GM23338 (cell line): Measurements from ENCODE around the gene IRF6. TPM values are rescaled to one million over a fixed set of nuclear protein-coding genes. Genes with fewer than 3 reads are reported as not detected.

Source experiments
- ATAC-seq: fragments of 200-7000 bp; cut with Tn5 transposase; 3 replicates; pipeline ENCODE4 v1.9.1; 2020
- DNase-seq: peaks from one replicate; pipeline ENCODE4 v3.0.0-alpha.2; 2015; ENCODE audit warnings: low spot score
- H2AFZ ChIP-seq: fragments of 200-600 bp; sonication (generic); 2 replicates; pipeline ENCODE4 v1.8.0; 2016; ENCODE audit warnings: antibody characterized with exemption, mild to moderate bottlenecking, moderate library complexity
- H3F3A ChIP-seq: fragments of 200-600 bp; sonication (generic); replicated peaks from 2 replicates; pipeline ENCODE4 v1.8.0; 2017; ENCODE audit warnings: antibody characterized with exemption, mixed run types, low read depth
- H3K27ac ChIP-seq: fragments of 200-600 bp; sonication (generic); 2 replicates; pipeline ENCODE4 v1.6.1; 2016; ENCODE audit warnings: low read depth
- H3K27me3 ChIP-seq: fragments of 200-600 bp; sonication (generic); 2 replicates; pipeline ENCODE4 v1.8.0; 2016; ENCODE audit warnings: mild to moderate bottlenecking, mixed run types, moderate library complexity; ENCODE audit not compliant: insufficient read depth
- H3K36me3 ChIP-seq: fragments of 200-600 bp; sonication (generic); 2 replicates; pipeline ENCODE4 v1.8.0; 2016; ENCODE audit warnings: mild to moderate bottlenecking; ENCODE audit not compliant: insufficient read depth
- H3K4me1 ChIP-seq: fragments of 200-600 bp; sonication (generic); 2 replicates; pipeline ENCODE4 v1.8.0; 2016; ENCODE audit warnings: mild to moderate bottlenecking, moderate library complexity; ENCODE audit not compliant: insufficient read depth
- H3K4me2 ChIP-seq: fragments of 200-600 bp; sonication (generic); 2 replicates; pipeline ENCODE4 v1.7.1; 2017; ENCODE audit warnings: mixed run types
- H3K4me3 ChIP-seq: fragments of 200-600 bp; sonication (generic); 2 replicates; pipeline ENCODE4 v1.6.1; 2016; ENCODE audit warnings: mixed run types
- H3K79me2 ChIP-seq: fragments of 200-600 bp; sonication (generic); replicated peaks from 2 replicates; pipeline ENCODE4 v1.8.0; 2017; ENCODE audit warnings: mild to moderate bottlenecking; ENCODE audit not compliant: insufficient read depth
- H3K9me2 ChIP-seq: fragments of 200-600 bp; sonication (generic); 2 replicates; pipeline ENCODE4 v1.8.0; 2017; ENCODE audit not compliant: insufficient read depth
- H4K20me1 ChIP-seq: fragments of 200-600 bp; sonication (generic); replicated peaks from 2 replicates; pipeline ENCODE4 v1.8.0; 2017; ENCODE audit warnings: mild to moderate bottlenecking; ENCODE audit not compliant: insufficient read depth
- H3K27ac Mint-ChIP-seq: 2 replicates; pipeline ENCODE4 v1.8.0; 2020; ENCODE audit warnings: inconsistent platforms, mild to moderate bottlenecking, moderate library complexity, mixed read lengths
- H3K27me3 Mint-ChIP-seq: 3 replicates; pipeline ENCODE4 v1.8.0; 2022; ENCODE audit warnings: low read depth, mild to moderate bottlenecking, moderate library complexity, mixed read lengths, inconsistent platforms; ENCODE audit not compliant: insufficient read depth, poor library complexity
- H3K36me3 Mint-ChIP-seq: 3 replicates; pipeline ENCODE4 v1.8.0; 2021; ENCODE audit warnings: low read depth, mild to moderate bottlenecking, inconsistent platforms, moderate library complexity, mixed read lengths
- H3K4me1 Mint-ChIP-seq: 3 replicates; pipeline ENCODE4 v1.8.0; 2020; ENCODE audit warnings: mild to moderate bottlenecking, inconsistent platforms, mixed read lengths
- H3K4me3 Mint-ChIP-seq: 3 replicates; pipeline ENCODE4 v1.8.0; 2021; ENCODE audit warnings: moderate library complexity, mild to moderate bottlenecking, inconsistent platforms, mixed read lengths
- H3K9me3 Mint-ChIP-seq: 3 replicates; pipeline ENCODE4 v1.8.0; 2020; ENCODE audit warnings: moderate library complexity, mild to moderate bottlenecking, inconsistent platforms, mixed read lengths
- CREB1 ChIP-seq: fragments of 250-450 bp; sonication (Bioruptor Pico); IDR thresholded peaks from 2 replicates; pipeline ENCODE4 v1.5.0; 2020; ENCODE audit warnings: low read depth, mild to moderate bottlenecking, moderate library complexity
- CTCF ChIP-seq, 2 experiments: fragments of 200-600 bp in 1 of 2; sonication (generic) in 1 of 2; conservative IDR thresholded peaks; 2 replicates each; pipeline versions ENCODE4 v1.5.1 to v1.6.1; 2016 to 2017; ENCODE audit warnings: antibody characterized with exemption in 2 of 2, low read depth in 2 of 2, mild to moderate bottlenecking in 2 of 2, moderate library complexity in 1 of 2
- EZH2phosphoT487 ChIP-seq: fragments of 200-600 bp; sonication (generic); IDR thresholded peaks from one replicate; pipeline ENCODE4 v1.8.1; 2018; ENCODE audit warnings: antibody characterized with exemption; ENCODE audit not compliant: unreplicated experiment
- JUNB ChIP-seq: IDR thresholded peaks from one replicate; pipeline ENCODE4 v1.6.1; 2016; ENCODE audit warnings: antibody characterized with exemption; ENCODE audit not compliant: unreplicated experiment
- POLR2AphosphoS5 ChIP-seq: IDR thresholded peaks from 2 replicates; pipeline ENCODE4 v1.6.1; 2016; ENCODE audit warnings: antibody characterized with exemption, low read depth
- REST ChIP-seq: IDR thresholded peaks from one replicate; pipeline ENCODE4 v1.6.1; 2018; ENCODE audit warnings: antibody characterized with exemption; ENCODE audit not compliant: unreplicated experiment
- STAT1 ChIP-seq: IDR thresholded peaks from one replicate; pipeline ENCODE4 v1.6.1; 2016; ENCODE audit warnings: antibody characterized with exemption; ENCODE audit not compliant: unreplicated experiment
- ZNF114 ChIP-seq: fragments of 250-450 bp; sonication (Bioruptor Pico); IDR thresholded peaks from 2 replicates; pipeline ENCODE4 v1.5.0; 2020; ENCODE audit warnings: mild to moderate bottlenecking, moderate library complexity
- ZNF331 ChIP-seq: fragments of 250-450 bp; sonication (Bioruptor Pico); IDR thresholded peaks from 2 replicates; pipeline ENCODE4 v1.5.0; 2020; ENCODE audit warnings: low read depth, mild to moderate bottlenecking, moderate library complexity
- polyA plus RNA-seq: library from polyadenylated mRNA; unstranded; fragments of >200 nt; fragmentation: Nextera tagmentation; extraction: Ambion mirVana; gene quantifications from 2 replicates; pipeline ENCODE4 v1.2.1, GENCODE V29; 2016
- total RNA-seq: library from RNA; depleted of rRNA; stranded (reverse); fragments of >200 nt; shearing (Covaris generic); gene quantifications from 2 replicates; pipeline ENCODE4 v1.2.3, GENCODE V29; 2014

Gene IRF6
- total and polyA plus RNA-seq, 2 experiments from 2014 or later, result 4.6 to 11.7 TPM

- TF ChIP-seq CREB1 (CRISPR knock-in tag) (no peak), EZH2phosphoT487 (no peak), ZNF114 (no peak), REST (no peak), CTCF (conservative IDR thresholded peaks at IDR 0.05; ENCODE audit: low read depth in 2 of 2) (no peak), STAT1 (no peak), JUNB (no peak), ZNF331 (CRISPR knock-in tag) (no peak), POLR2AphosphoS5 (no peak)
These were observed 50.7 kb downstream of the IRF6 start (continued) for GRCh38 chr1:209755256-209755655.

GRCh38 chr1:209752890-209753289 lies 53.1 kb downstream of the IRF6 start:
- H3K4me3 Mint-ChIP-seq, result no peak overlapping the region
- peaks cover 15% of the 10 kb centered on the region; the same call in 1 of the 2 replicates for H3K27me3 ChIP-seq

More at GRCh38 chr1:209752890-209753289, 53.1 kb downstream of the IRF6 start:
- no peak overlapping the region for H2AFZ ChIP-seq
- no peak for TF ChIP-seq STAT1
- H3K4me1 ChIP-seq, result no peaks in the 10 kb centered on the region
- H3K79me2 ChIP-seq, result no peaks in the 10 kb centered on the region
- H4K20me1 ChIP-seq, result no peaks in the 10 kb centered on the region
- H3K4me2 ChIP-seq, result no peak overlapping the region
- no peak overlapping the region for H3K4me3 ChIP-seq
- H3K9me2 ChIP-seq, result 0 out of 2 replicates have a peak, but pooled peaks cover 3% of the 10 kb centered on the region
- no peak overlapping the region for H3K27ac Mint-ChIP-seq
- ATAC-seq (no peak), DNase-seq (no peak)
- peaks cover 1% of the 10 kb centered on the region for H3K27me3 Mint-ChIP-seq
- H3K27ac ChIP-seq, result no peak overlapping the region
- peaks cover 10% of the 10 kb centered on the region for H3K4me1 Mint-ChIP-seq
- no peaks in the 10 kb centered on the region for H3F3A ChIP-seq
- no peaks in the 10 kb centered on the region for H3K36me3 ChIP-seq
- no peaks in the 10 kb centered on the region for H3K36me3 Mint-ChIP-seq
- H3K9me3 Mint-ChIP-seq, result no peaks in the 10 kb centered on the region
